GM12891 (cell line): ENCODE measurements around the gene AHDC1.

Source experiments
- PAX5 ChIP-seq: IDR thresholded peaks from 2 replicates; pipeline ENCODE4 v1.6.1; 2011; ENCODE audit warnings: low read length, moderate library complexity, mild to moderate bottlenecking; ENCODE audit not compliant: insufficient read depth, severe bottlenecking
- POLR2A ChIP-seq: IDR thresholded peaks from 2 replicates; pipeline ENCODE4 v1.6.1; 2011; ENCODE audit warnings: low read depth, low read length, control low read depth

DNA sequence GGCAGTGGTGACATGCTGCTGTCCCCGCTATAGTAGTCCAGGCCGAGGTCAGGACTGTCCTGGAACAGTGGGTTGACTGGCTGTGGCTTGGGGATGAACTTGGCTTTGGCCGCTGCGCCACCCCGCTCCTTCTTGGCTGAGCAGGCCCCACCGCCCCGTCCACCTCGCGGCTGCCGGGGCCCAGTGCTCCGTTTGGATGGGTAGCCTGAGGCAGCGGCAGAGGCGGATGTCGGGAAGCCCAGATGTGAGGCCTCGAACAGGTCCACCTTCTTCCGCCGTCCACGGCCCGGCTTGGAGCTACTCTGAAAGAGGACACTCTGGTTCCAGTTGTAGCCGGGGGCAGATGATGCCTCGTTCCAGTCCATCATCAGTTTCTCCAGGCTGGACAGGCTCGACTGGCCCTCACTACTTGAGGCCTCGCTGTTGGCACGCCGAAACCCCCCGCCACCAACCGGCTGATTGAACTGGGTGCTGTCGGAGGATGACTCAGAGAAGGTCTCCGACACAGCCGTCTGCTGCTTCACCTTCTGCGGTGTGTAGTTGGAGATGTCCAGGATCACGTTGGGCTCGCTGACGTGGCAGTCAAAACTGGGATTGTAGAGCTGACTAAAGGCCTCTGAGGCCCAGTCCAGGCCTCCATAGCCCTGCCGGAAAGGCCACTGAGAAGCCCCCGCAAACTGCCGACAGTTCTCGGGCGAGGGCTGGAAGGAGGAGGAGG, 55.6 kb downstream of the AHDC1 start:
- TF ChIP-seq POLR2A (no peak), PAX5 (no peak)
